Transverse colon (tissue), 4 donors: ENCODE measurements around the gene TOR1AIP2. TPM values are rescaled to one million over a fixed set of nuclear protein-coding genes. Genes with fewer than 3 reads are reported as not detected.

Source experiments
- DNase-seq: peaks from one replicate; pipeline ENCODE4 v3.0.0-alpha.2; 2019
- H3K27ac ChIP-seq, 4 donors: fragments of 200-600 bp; sonication (generic); 2 replicates each; pipeline ENCODE4 v1.5.1; 2016 to 2018; ENCODE audit warnings: inconsistent platforms in 4 of 4
- H3K27me3 ChIP-seq: fragments of 200-600 bp; sonication (generic); 2 replicates; pipeline ENCODE4 v1.5.1; 2017; ENCODE audit warnings: inconsistent platforms
- H3K36me3 ChIP-seq, 4 donors: fragments of 200-600 bp; sonication (generic); 2 replicates each; pipeline ENCODE4 v1.5.1; 2017 to 2019; ENCODE audit warnings: inconsistent platforms in 4 of 4
- H3K4me1 ChIP-seq, 4 donors: fragments of 200-600 bp; sonication (generic); 2 replicates each; pipeline ENCODE4 v1.5.1; 2017 to 2020; ENCODE audit warnings: inconsistent platforms in 4 of 4
- H3K4me3 ChIP-seq, 4 donors: fragments of 200-600 bp; sonication (generic); 1 replicate in 1 of 4; 2 replicates in 3 of 4; pipeline versions ENCODE4 v1.5.1 to v1.6.1; 2017 to 2019; ENCODE audit warnings: inconsistent platforms in 4 of 4
- H3K9me3 ChIP-seq, 2 donors: fragments of 200-600 bp; sonication (generic); 2 replicates each; pipeline ENCODE4 v1.5.1; 2017 to 2019; ENCODE audit warnings: inconsistent platforms in 2 of 2
- EP300 ChIP-seq: sonication (generic); formaldehyde crosslinking; IDR thresholded peaks from one replicate; pipeline ENCODE4 v1.6.1; 2017; ENCODE audit warnings: antibody characterized with exemption, low read depth
- POLR2A ChIP-seq: fragments of 450-650 bp; IDR thresholded peaks from one replicate; pipeline ENCODE4 v1.6.1; 2016; ENCODE audit warnings: antibody characterized with exemption, mild to moderate bottlenecking, moderate library complexity
- POLR2AphosphoS5 ChIP-seq, 3 donors: sonication (generic); formaldehyde crosslinking; IDR thresholded peaks; one replicate each; pipeline ENCODE4 v1.6.1; 2016; ENCODE audit warnings: antibody characterized with exemption in 3 of 3
- WGBS, 2 donors: methylation state at CpG; one replicate each; pipeline ENCODE4 v1.1.5; 2018; ENCODE audit warnings: low coverage in 1 of 2; 5-methylcytosine and 5-hydroxymethylcytosine counted together
- in situ Hi-C, 4 donors: fragments of 200-750 bp; cut with MboI; loops; one replicate each; pipeline versions ENCODE4 v1.15.0 to v1.15.1; 2017; ENCODE audit warnings: low sequenced_read_pairs in 3 of 4, low pct_ligation_motif_present in 1 of 4, low pct_unique_long_range_greater_than_20kb in 1 of 4
- intact Hi-C: fragments of 100-400 bp; cut with DNase I; formaldehyde crosslinking; loops from one replicate; pipeline ENCODE4 v1.15.1; 2023; ENCODE audit warnings: low total_unique reads
- total RNA-seq, 4 donors: library from RNA; depleted of rRNA; stranded (reverse); fragments of >200 nt; gene quantifications; one replicate each; pipeline ENCODE4 v1.1.0, GENCODE V29; 2016
- TF ChIP-seq, protein P1 (sequence below), 5 experiments: fragments of 200-600 bp in 3 of 5; fragments of 450-650 bp in 2 of 5; sonication (generic) in 3 of 5; IDR thresholded peaks; 1 replicate in 2 of 5; 2 replicates in 3 of 5; pipeline ENCODE4 v1.5.1; 2016 to 2017; ENCODE audit warnings: antibody characterized with exemption in 5 of 5, inconsistent platforms in 3 of 5, mild to moderate bottlenecking in 2 of 5, moderate library complexity in 1 of 5

The TOR1AIP2 gene
- total RNA-seq, 4 donors from 2014 or later, result 46.0 to 107 (median 75.5) TPM

DNA sequence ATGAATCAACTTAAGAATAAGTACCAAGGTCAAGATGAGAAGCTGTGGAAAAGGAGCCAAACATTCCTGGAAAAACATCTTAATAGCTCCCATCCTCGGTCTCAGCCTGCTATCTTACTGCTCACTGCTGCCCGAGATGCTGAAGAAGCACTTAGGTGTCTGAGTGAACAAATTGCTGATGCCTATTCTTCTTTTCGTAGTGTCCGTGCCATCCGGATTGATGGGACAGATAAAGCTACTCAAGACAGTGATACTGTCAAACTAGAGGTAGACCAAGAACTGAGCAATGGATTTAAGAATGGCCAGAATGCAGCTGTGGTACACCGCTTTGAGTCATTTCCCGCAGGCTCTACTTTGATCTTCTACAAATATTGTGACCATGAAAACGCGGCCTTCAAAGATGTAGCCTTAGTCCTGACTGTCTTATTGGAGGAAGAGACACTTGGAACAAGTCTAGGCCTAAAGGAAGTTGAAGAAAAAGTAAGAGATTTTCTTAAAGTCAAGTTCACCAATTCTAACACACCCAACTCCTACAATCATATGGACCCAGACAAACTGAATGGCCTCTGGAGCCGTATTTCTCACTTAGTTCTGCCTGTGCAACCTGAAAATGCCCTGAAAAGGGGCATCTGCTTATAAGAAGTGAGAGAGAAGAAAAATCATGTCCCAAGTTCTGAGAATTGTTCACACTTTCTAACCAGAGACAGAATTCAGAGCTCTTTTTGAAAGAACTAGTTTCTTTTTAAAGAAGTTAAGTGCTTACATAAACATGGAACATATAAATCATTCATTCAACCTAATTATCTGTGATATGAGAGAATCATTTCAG is 40.2 kb upstream of the TOR1AIP2 start:
- Histone ChIP-seq H3K27me3 (no peaks in the 10 kb centered on the region), H3K4me3 (no peak overlapping the region), H3K27ac (no peak overlapping the region), H3K4me1 (no peaks in the 10 kb centered on the region), H3K9me3 (no peaks in the 10 kb centered on the region), H3K36me3 (peaks cover 0 to 70% (median 26%) of the 10 kb centered on the region in 4 donors)
- in situ Hi-C loops, result no loop called here
- TF ChIP-seq EP300 (no peak), POLR2AphosphoS5 (IDR thresholded peaks at IDR 0.05) (no peak), POLR2A (no peak)
- TF ChIP-seq, protein P1, sequence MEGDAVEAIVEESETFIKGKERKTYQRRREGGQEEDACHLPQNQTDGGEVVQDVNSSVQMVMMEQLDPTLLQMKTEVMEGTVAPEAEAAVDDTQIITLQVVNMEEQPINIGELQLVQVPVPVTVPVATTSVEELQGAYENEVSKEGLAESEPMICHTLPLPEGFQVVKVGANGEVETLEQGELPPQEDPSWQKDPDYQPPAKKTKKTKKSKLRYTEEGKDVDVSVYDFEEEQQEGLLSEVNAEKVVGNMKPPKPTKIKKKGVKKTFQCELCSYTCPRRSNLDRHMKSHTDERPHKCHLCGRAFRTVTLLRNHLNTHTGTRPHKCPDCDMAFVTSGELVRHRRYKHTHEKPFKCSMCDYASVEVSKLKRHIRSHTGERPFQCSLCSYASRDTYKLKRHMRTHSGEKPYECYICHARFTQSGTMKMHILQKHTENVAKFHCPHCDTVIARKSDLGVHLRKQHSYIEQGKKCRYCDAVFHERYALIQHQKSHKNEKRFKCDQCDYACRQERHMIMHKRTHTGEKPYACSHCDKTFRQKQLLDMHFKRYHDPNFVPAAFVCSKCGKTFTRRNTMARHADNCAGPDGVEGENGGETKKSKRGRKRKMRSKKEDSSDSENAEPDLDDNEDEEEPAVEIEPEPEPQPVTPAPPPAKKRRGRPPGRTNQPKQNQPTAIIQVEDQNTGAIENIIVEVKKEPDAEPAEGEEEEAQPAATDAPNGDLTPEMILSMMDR (IDR thresholded peaks at IDR 0.05), result no peak
- WGBS, 2 donors, result 72 to 76% methylated on average over 6 to 10 of the region's 10 CpGs
- intact Hi-C loops, result no loop called here
- no peak for DNase-seq

DNA sequence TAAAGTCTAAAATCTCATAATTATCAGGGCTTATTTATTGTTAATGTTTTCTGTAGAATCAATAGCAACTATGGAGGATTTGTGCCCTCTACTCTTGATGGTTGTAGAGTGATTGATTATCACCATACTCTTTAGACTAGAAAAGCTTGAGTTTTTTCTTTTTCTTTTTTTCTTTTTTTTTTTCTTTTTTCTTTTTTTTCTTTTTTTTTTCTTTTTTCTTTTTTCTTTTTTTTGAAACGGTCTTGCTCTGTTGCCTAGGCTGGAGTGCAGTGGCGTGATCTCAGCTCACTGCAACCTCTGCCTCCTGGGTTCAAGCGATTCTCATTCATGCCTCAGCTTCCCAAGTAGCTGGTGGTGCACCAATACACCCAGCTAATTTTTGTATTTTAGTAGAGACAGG is 34.2 kb upstream of the TOR1AIP2 start:
- DNase-seq, result no peak
- Histone ChIP-seq H3K27ac (no peak overlapping the region), H3K4me3 (no peak overlapping the region), H3K36me3 (peaks cover 0 to 65% (median 32%) of the 10 kb centered on the region in 4 donors), H3K9me3 (no peaks in the 10 kb centered on the region), H3K27me3 (no peaks in the 10 kb centered on the region), H3K4me1 (no peaks in the 10 kb centered on the region)
- intact Hi-C loops, result no loop called here
- no peak for TF ChIP-seq EP300
- WGBS, 2 donors, result 95% methylated on average over 3 of the region's 3 CpGs; no CpG with 5 or more reads in 1 of the 2 donors
- in situ Hi-C loops, result no loop called here

DNA sequence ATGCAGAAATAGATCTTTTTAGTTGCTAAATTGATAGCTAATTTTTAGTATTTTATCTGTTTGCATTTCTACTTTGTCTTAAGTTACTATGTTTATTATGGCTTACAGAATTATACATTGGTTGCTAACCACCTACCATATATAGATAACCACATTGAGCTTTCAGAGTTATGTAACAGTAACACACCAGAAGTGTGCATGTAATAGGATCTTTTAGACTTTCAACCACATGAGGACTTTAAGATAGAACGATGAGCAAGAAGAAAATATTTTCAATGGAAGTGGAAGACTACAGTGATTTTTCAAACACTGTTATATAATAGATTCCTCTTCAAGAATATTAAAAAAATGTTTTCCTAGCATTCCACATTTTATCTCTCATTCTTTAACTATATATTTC is 33.3 kb upstream of the TOR1AIP2 start:
- no peak for TF ChIP-seq POLR2AphosphoS5 (IDR thresholded peaks at IDR 0.05)
- TF ChIP-seq, protein P1 (IDR thresholded peaks at IDR 0.05), result no peak
- TF ChIP-seq POLR2A, result no peak
- TF ChIP-seq EP300, result no peak
- in situ Hi-C loops, result no loop called here
- Histone ChIP-seq H3K27ac (no peak overlapping the region), H3K9me3 (no peaks in the 10 kb centered on the region), H3K36me3 (peaks cover 0 to 68% (median 31%) of the 10 kb centered on the region in 4 donors), H3K27me3 (no peaks in the 10 kb centered on the region), H3K4me1 (no peaks in the 10 kb centered on the region), H3K4me3 (no peak overlapping the region)
- DNase-seq, result no peak
- intact Hi-C loops, result no loop called here
- WGBS, 2 donors, result 71 to 73% methylated on average over 1 of the region's 1 CpG

DNA sequence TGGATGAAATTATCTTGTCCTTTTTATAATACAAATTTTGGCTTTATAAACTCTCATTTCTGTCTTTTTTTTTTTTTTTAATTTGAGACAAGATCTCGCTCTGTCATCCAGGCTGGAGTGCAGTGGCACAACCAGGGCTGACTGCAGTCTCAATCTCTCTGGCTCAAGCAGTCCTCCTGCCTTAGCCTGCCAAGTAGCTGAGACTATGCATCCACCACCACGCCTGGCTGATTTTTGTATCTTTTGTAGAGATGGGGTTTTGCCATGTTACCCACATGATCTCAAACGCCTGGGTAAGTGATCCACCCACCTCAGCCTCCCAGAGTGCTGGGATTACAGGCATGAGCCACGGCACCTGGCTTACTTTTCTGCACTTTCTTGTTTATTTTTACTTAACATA is 12.0 kb upstream of the TOR1AIP2 start:
- Histone ChIP-seq H3K4me1 (peaks cover 2 to 45% (median 25%) of the 10 kb centered on the region in 4 donors), H3K9me3 (no peaks in the 10 kb centered on the region), H3K27ac (no peak overlapping the region), H3K27me3 (no peaks in the 10 kb centered on the region), H3K36me3 (peaks cover 0 to 58% (median 26%) of the 10 kb centered on the region in 4 donors), H3K4me3 (no peak overlapping the region)
- TF ChIP-seq, protein P1 (IDR thresholded peaks at IDR 0.05), result no peak
- TF ChIP-seq POLR2AphosphoS5 (IDR thresholded peaks at IDR 0.05) (no peak), EP300 (no peak), POLR2A (no peak)
- in situ Hi-C loops (loop anchor here in 1 of 4 donors (10.0 kb wide), 1 partner anchor 285 kb away; no protein-coding TSS in a partner anchor), intact Hi-C loops (no loop called here)
- 86 to 90% methylated on average over 2 to 4 of the region's 4 CpGs for whole genome bisulfite sequencing, 2 donors
- DNase-seq, result no peak
